Stomach (tissue), 4 donors: ENCODE data around the gene KIAA2012.

ENCODE experiments used
- EP300 ChIP-seq: sonication (generic); formaldehyde crosslinking; IDR thresholded peaks from one replicate; pipeline ENCODE4 v1.6.1; 2017; ENCODE audit warnings: antibody characterized with exemption
- TF ChIP-seq, protein P1 (sequence below), 7 experiments: fragments of 450-650 bp in 4 of 7; fragments of 200-600 bp in 3 of 7; sonication (generic) in 3 of 7; IDR thresholded peaks; one replicate each; pipeline ENCODE4 v1.5.1; 2016 to 2019; ENCODE audit warnings: antibody characterized with exemption in 7 of 7, control low read depth in 2 of 7, mild to moderate bottlenecking in 1 of 7

DNA sequence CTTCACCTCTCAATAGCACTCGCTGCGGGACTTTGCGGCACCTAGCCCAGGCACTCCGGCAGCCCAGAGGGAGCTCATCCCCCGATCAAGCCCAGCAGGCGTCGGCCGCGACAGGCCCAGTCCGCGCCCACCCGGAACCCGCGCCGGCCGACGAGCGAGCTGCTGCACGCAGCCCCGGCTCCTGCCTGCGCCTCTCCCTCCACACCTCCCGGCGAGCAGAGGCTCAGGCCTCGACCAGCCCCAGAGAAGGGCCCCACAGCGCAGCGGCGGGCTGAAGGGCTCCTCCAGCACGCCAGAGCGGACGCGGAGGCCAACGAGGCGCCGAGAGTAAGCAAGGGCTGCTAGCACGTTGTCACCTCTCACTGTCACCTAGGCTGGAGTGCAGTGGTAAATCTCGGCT, 63.5 kb downstream of the KIAA2012 start:
- TF ChIP-seq EP300, result no peak
- TF ChIP-seq, protein P1, sequence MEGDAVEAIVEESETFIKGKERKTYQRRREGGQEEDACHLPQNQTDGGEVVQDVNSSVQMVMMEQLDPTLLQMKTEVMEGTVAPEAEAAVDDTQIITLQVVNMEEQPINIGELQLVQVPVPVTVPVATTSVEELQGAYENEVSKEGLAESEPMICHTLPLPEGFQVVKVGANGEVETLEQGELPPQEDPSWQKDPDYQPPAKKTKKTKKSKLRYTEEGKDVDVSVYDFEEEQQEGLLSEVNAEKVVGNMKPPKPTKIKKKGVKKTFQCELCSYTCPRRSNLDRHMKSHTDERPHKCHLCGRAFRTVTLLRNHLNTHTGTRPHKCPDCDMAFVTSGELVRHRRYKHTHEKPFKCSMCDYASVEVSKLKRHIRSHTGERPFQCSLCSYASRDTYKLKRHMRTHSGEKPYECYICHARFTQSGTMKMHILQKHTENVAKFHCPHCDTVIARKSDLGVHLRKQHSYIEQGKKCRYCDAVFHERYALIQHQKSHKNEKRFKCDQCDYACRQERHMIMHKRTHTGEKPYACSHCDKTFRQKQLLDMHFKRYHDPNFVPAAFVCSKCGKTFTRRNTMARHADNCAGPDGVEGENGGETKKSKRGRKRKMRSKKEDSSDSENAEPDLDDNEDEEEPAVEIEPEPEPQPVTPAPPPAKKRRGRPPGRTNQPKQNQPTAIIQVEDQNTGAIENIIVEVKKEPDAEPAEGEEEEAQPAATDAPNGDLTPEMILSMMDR (IDR thresholded peaks at IDR 0.05), result no peak
